Thymus (tissue), 11 donors: ENCODE data around the gene MAN1B1. TPM values are rescaled to one million over a fixed set of nuclear protein-coding genes. Genes with fewer than 3 reads are reported as not detected.

Experiments
- DNase-seq, 9 donors: peaks; one replicate each; pipeline ENCODE4 v3.0.0-alpha.2; 2013; ENCODE audit warnings: low spot score in 9 of 9, low read depth in 6 of 9, missing footprints in 1 of 9
- H3K27ac ChIP-seq, 2 donors: one replicate each; pipeline ENCODE4 v1.5.1; 2013; ENCODE audit warnings: control low read depth in 1 of 2, low read depth in 1 of 2, low read length in 1 of 2, mild to moderate bottlenecking in 1 of 2, moderate library complexity in 1 of 2
- H3K27me3 ChIP-seq, 2 donors: one replicate each; pipeline ENCODE4 v1.5.1; 2013; ENCODE audit warnings: low read length in 1 of 2; ENCODE audit not compliant: control insufficient read depth in 2 of 2, insufficient read depth in 1 of 2
- H3K36me3 ChIP-seq, 2 donors: one replicate each; pipeline ENCODE4 v1.5.1; 2013; ENCODE audit warnings: low read length in 1 of 2, mild to moderate bottlenecking in 1 of 2, moderate library complexity in 1 of 2; ENCODE audit not compliant: control insufficient read depth in 2 of 2, insufficient read depth in 2 of 2
- H3K4me1 ChIP-seq, 2 donors: one replicate each; pipeline ENCODE4 v1.5.1; 2013; ENCODE audit warnings: low read length in 2 of 2; ENCODE audit not compliant: control insufficient read depth in 2 of 2, insufficient read depth in 2 of 2
- H3K4me3 ChIP-seq, 2 donors: one replicate each; pipeline ENCODE4 v1.5.1; 2013; ENCODE audit warnings: low read length in 2 of 2, control low read depth in 1 of 2, mild to moderate bottlenecking in 1 of 2
- H3K9me3 ChIP-seq, 2 donors: one replicate each; pipeline ENCODE4 v1.5.1; 2013; ENCODE audit warnings: low read length in 1 of 2, mild to moderate bottlenecking in 1 of 2; ENCODE audit not compliant: control insufficient read depth in 2 of 2, insufficient read depth in 1 of 2
- WGBS: extraction: QIAGEN DNeasy Blood & Tissue Kit; methylation state at CpG from one replicate; pipeline ENCODE4 v1.1.7; 2013; 5-methylcytosine and 5-hydroxymethylcytosine counted together
- polyA plus RNA-seq: library from polyadenylated mRNA; stranded (reverse); fragments of 200-250 nt; gene quantifications from one replicate; pipeline ENCODE4 v1.2.3, GENCODE V29; 2013
- total RNA-seq: library from RNA; stranded (reverse); fragments of 120-200 nt; gene quantifications from one replicate; pipeline ENCODE4 v1.2.4, GENCODE V29; 2013
- donor health status: healthy.

The MAN1B1 gene
- total and polyA plus RNA-seq, 2 donors = 26.8 to 107 TPM

DNA sequence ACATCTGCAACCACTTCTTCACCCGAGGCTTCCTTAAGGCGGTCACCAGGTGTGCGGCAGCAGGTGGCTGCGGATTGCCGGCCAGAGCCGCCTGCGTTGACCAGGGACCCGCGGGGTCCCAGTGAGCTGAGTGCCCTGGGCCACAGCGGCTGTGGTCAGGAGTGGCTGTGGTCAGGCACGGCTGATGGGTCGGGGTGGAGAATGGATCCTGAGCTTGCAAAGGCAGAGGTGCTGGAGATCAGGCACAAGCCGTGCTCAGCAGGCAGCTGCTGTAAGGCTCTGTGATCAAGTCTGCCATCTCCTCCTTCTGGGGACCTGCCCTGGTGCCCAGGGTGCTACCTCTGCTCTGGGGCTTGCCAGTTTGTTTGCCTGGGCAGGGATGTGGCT lies 7.4 kb upstream of the MAN1B1 start:
- no peak overlapping the region for H3K27ac ChIP-seq
- H3K4me3 ChIP-seq = no peak overlapping the region
- WGBS = 97% methylated on average over 13 of the region's 13 CpGs
- peaks cover 13 to 76% of the 10 kb centered on the region in 2 donors for H3K27me3 ChIP-seq
- H3K4me1 ChIP-seq = peaks cover 9 to 13% of the 10 kb centered on the region in 2 donors
- no peaks in the 10 kb centered on the region for H3K9me3 ChIP-seq
- no peak for DNase-seq
- H3K36me3 ChIP-seq = no peaks in the 10 kb centered on the region

DNA sequence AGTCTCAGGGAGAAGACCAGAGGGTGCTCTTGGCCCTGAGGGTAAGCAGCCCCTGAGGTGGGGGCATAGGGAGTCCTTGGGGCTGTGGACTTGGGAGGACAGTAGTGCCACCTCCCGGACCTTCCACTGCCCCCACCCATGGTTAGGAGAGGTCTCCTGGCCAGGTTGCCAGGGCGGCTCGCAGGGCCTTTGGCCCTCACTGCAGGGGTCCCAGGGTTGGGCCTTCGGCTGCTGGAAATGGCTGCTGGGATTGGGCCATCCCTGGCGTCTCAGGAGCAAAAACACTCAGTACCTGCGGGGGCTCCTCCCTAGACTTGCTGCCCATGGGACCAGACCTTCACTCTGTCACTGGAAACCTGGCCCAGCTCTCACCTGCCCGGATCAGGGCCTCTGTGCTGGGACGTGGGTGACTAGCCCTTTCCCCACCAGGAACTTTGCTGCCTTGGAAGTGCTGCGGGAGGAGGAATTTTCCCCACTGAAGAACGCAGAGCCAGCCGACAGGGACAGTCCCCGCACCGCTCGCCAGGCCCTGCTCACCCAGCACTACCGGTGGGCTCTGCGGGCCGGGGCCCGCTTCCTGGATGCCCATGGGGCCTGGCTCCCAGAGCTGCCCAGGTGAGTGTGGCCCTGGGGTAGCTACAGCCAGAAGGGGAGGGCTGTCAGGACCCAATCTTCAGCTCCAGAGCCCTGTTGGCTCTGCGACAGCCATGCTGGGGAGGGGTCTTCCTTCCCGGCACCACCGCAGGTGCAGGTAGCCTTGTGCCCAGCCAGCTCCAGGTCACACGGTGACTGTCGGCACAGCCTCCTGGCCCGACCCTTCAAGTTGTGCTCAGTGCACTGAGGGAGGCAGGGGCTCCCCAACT lies 6.3 kb upstream of the MAN1B1 start:
- DNase-seq = no peak
- Histone ChIP-seq H3K27me3 (peaks cover 14 to 74% of the 10 kb centered on the region in 2 donors), H3K27ac (no peak overlapping the region), H3K4me3 (no peak overlapping the region), H3K9me3 (no peaks in the 10 kb centered on the region), H3K4me1 (peaks cover 9 to 18% of the 10 kb centered on the region in 2 donors), H3K36me3 (no peaks in the 10 kb centered on the region)
- WGBS = 92% methylated on average over 24 of the region's 24 CpGs

DNA sequence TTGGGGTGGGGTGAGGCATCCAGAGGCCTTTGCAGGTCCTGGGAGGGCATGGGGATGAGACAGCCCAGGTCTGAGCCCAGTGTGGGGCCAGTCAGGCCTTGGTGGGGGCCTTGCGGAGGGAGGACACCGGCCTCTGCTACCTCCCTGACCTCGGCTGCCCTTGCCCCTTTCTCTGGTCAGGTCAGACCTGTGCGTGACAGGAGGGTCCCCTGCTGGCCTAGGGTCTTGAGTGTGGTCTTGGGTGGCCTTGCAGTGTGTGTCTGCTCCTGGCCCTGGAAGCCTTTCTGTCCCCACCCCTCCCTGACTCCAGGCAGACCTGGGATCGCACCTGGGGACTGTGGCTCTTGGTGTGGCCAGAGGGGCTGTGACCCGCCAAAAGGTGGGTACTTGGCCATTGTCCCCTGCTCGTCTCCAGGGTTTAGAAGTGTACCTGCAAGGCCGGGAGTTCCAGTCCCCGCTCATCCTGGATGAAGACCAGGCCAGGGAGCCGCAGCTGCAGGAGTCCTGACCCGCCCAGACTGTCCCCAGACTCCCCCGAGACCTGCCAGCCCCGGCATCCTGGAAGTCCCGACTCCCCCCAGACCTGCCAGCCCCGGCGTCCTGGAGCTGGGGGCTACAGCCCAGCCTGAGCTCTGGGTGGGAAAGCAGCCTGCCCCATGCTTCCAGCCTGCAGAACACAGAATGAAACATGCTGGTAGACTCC lies 4.4 kb upstream of the MAN1B1 start:
- H3K27me3 ChIP-seq = peaks cover 12 to 67% of the 10 kb centered on the region in 2 donors
- no peaks in the 10 kb centered on the region for H3K9me3 ChIP-seq
- peaks cover 19 to 21% of the 10 kb centered on the region in 2 donors for H3K4me1 ChIP-seq
- H3K36me3 ChIP-seq = no peaks in the 10 kb centered on the region
- H3K4me3 ChIP-seq = no peak overlapping the region
- no peak overlapping the region for H3K27ac ChIP-seq
- 96% methylated on average over 16 of the region's 16 CpGs for WGBS
- DNase-seq = no peak

DNA sequence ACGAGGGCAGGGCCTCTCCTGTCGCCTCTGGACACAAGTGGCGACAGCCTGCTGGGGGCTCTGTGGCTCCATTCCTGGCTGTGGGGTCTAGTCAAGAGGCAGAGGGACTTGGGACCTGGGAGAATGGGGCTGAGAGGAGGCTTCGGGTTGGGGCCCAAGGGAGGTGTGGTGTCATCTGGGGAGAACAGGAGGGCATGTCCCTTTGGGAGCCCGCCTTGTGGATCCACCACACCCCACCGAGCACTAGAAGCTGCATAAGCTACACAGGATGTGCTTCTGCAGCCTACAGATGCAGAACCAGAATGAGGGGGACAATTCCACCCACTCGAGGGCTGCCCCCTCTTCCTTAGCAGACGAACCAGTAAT lies 3.9 kb upstream of the MAN1B1 start:
- Histone ChIP-seq H3K27me3 (peaks cover 10 to 62% of the 10 kb centered on the region in 2 donors), H3K27ac (no peak overlapping the region), H3K4me1 (peaks cover 18 to 23% of the 10 kb centered on the region in 2 donors), H3K9me3 (no peaks in the 10 kb centered on the region), H3K4me3 (no peak overlapping the region), H3K36me3 (no peaks in the 10 kb centered on the region)
- whole genome bisulfite sequencing = 92% methylated on average over 8 of the region's 8 CpGs
- no peak for DNase-seq

DNA sequence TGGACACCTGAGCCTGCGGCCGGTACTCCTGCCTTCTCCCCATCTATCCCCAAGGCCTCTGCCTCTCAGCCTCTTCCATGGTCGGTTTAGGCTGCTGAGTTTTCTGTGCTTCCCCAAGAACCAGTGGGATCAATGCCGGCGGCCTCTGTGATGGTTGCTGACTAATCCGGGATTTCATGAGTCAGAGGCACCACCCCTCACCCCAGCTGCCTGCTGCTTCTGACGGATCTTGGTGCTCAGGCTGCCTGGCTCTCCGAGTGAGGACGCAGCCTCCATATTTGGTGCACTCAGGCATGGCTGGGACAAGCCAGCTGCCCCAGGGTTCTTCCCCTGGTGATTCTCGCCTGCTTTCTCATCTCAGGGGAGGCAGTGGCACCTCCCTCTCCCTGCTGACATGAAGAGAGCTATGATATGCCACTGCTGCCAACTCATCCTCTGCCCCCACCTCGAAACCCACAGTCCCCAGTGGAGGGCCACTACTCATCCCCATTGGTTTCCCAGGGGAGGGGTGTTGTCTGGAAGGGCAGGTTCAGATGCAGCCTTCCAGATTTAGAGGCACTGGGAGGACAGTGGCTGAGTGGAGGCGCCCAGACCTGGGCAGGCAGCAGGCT lies 3.3 kb upstream of the MAN1B1 start:
- WGBS = 91% methylated on average over 12 of the region's 12 CpGs
- DNase-seq = no peak
- Histone ChIP-seq H3K27me3 (peaks cover 5 to 56% of the 10 kb centered on the region in 2 donors), H3K36me3 (no peaks in the 10 kb centered on the region), H3K27ac (no peak overlapping the region), H3K4me3 (no peak overlapping the region), H3K9me3 (no peaks in the 10 kb centered on the region), H3K4me1 (peaks cover 15 to 20% of the 10 kb centered on the region in 2 donors)

DNA sequence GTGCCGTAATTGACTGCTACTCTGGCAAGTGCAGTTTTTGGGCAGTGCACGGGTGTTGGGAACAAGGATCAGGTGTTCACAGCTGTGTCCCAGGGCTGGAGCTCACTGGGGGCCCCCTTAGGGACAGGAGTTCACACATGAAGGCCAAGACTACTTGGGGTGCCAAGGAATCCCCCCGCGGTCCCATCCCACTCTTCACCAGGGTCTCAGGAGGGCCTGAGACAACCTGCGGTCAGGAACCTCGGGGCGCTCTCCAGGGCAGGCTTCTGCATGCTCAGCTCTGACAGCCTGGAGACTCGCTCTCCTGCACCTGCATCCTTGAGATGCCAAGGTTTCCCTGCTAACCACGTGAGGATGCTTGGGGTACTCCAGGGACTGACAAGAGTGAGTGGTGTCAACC lies 2.3 kb upstream of the MAN1B1 start:
- no peak for DNase-seq
- no peak overlapping the region for H3K27ac ChIP-seq
- no peaks in the 10 kb centered on the region for H3K36me3 ChIP-seq
- peaks cover 5 to 46% of the 10 kb centered on the region in 2 donors for H3K27me3 ChIP-seq
- 88% methylated on average over 9 of the region's 9 CpGs for WGBS
- peaks cover 15 to 20% of the 10 kb centered on the region in 2 donors for H3K4me1 ChIP-seq
- no peaks in the 10 kb centered on the region for H3K9me3 ChIP-seq
- H3K4me3 ChIP-seq = no peak overlapping the region

DNA sequence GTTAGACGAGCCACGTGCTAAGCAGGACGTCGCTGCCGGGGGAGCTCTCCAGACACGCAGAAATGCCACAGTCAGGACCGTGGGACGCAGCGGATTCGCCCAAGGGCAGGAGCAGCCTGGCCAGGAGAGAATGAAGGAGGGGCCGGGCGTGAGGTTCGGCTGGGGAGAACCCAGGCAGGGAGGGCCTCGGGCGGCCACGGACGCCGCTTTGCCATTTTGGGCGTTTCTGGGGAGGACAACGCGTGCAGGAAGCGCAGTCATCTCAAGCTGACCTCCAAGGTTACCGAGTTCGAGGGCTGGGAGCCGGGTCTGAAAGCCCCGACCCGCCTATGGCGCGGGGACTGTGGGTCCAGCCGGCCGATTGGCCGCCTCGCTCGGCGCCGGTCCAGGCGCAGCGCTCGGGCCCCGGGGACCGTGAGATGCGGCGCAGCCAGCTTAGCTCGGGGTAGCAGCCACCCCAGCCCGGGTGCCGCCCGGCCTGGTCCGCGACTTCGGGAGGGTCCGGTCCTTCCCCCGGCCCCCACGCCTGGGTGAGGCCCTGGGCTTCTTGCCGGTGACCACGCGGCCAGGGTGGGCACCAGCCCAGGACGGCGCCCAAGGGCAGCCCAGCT lies 760 bp upstream of the MAN1B1 start:
- no peak for DNase-seq
- Histone ChIP-seq H3K4me1 (peaks cover 15 to 20% of the 10 kb centered on the region in 2 donors), H3K36me3 (peaks cover under 1 to 2% of the 10 kb centered on the region in 2 donors), H3K27ac (peak overlapping the region in 1 of 2 donors; percentile 80), H3K9me3 (no peaks in the 10 kb centered on the region), H3K4me3 (peak overlapping the region; percentile 48 to 70), H3K27me3 (peaks cover 5 to 31% of the 10 kb centered on the region in 2 donors)
- 2% methylated on average over 58 of the region's 58 CpGs for WGBS

DNA sequence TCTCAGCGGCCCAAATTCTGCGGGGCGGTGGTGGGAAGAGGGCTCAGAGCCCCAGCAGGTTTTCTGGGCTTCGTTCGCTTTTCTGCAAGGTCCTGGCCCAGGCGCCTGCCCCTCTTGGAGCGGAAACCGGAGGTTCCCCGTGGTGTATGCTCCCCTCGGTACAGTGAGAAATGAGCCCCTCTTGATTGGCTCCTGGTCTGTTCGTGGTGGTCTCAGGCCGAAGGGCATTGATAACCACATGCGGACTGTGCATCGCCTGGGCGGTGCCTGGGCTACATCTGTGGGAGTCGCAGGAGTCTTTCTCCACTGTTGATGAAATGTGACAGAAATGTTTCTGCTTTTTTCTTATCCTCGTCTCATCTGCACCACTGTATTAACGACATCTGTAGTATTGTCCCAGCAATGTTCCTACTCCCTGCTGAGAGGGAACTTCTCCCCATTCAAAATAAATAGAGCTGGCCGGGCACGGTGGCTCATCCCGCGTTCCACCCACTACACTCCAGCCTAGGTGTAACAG lies 682 bp downstream of the MAN1B1 start:
- H3K4me3 ChIP-seq = peak overlapping the region; percentile 66 to 70
- peak overlapping the region; percentile 82 to 93 for H3K27ac ChIP-seq
- 15% methylated on average over 22 of the region's 22 CpGs for WGBS
- H3K27me3 ChIP-seq = peaks cover 5 to 29% of the 10 kb centered on the region in 2 donors
- H3K4me1 ChIP-seq = peaks cover 15 to 20% of the 10 kb centered on the region in 2 donors
- peaks cover 3 to 8% of the 10 kb centered on the region in 2 donors for H3K36me3 ChIP-seq
- no peak for DNase-seq
- H3K9me3 ChIP-seq = no peaks in the 10 kb centered on the region
